SK-N-DZ (cell line): Measurements from ENCODE around the gene KDM6B.

Source experiments
- DNase-seq: peaks from one replicate; pipeline ENCODE4 v3.0.0-alpha.2; 2015; ENCODE audit warnings: low spot score

KDM6B gene

DNA sequence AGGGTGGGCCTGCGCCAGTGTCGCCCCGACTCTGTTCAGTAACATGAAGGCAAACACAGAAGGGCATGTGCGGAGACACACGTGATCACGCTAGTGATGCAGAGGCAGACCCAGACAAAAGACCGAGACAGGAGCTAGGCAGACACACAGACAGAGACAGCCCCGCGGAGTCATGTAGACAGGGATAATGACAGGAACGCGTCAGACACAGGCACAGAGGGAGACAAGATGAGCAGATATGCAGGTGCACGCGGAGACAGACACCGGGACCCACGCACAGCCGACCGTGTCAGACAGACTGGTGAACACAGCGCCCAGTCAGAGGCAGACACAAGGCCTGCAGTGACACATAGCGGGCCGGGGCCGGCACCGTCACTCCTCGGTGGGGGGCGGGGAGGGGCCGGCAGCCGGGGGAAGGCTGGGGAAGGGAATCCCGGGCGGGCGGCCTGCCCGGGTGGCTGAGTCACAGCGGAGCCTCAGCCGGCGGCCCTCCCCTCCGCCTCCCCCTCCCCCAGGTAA, 7.4 kb downstream of the KDM6B start:
- peak; percentile 77 for DNase-seq

DNA sequence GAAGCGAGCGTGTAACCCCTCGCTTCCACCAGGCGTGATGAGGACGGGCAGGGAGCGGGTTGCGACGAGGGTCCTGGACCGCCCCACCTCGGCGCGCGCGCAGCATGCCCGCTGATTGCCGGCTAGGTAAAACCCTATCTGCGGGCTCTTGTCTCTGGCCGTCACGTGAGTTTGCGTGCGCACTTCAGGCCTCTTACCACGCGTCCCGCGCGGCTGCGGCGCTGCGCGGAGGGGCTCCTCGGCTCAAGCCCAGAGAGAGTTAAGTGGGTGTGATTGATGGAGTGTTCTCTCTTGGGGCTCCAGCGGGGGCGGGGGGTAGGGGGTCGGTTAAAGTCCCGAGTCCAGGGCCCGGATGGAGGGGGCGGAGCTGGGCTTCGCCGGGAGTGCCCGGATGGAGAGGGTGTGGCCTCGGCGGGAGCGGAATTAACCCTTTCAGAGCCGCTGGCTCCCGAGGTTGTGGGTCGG, 7.9 kb downstream of the KDM6B start:
- DNase-seq, result peak; percentile 91

DNA sequence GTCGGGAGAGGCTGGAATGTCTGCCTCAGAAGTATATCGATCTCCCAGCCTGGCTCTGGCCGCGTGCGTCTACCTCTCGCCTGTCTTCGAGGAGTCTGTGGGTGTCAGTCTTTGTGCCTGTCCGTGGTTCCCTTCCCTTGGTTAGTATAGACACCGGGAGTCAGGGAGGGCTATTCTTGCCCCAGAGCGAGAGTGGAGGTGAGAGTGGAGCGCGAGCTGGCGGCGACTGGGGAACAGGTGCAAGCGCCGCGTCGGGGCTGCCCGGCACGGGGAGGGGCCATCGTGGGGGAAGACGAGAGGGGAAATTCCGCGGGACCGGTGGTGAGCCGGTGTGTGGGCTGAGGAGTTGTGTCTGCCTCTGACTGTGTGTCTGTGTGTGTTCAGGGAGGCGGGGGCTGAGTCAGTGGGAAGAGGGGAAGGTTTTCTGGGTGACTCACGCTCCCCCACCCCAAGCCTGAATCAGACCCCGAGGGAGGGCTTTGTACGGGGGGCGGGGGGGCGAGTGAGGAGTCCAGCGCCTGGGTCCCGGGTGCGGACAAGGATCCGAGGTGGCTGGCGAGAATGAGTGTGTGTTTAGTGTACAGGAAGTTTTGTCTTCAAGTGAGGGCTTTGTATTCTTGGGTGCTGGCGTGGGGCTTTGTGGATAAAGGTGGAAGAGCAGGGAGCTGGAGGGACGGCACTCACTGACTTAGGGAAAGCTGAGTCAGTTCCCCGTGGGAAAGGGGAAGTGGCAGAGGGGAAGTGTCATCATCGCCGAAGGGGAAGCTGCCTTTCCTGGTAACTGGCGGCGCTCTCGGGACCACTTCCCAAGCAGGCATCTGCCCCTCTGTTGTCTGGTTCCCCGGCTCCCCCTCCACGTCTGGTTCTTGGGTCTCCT, 8.6 kb downstream of the KDM6B start:
- DNase-seq, result no peak

DNA sequence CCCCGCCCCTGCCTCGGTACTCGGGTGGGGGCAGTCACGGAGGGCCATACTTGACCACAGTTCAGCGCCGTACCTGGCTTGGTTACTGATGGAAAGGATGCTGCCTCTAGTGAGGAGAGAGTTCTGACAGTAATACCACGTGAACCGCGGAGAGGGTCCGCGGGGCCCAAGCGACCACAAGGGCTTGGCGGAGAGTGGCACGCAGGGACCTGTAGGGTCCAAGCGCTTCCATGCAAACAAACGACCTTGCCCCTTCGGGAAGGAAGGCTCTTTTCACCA, 9.2 kb downstream of the KDM6B start:
- no peak for DNase-seq

DNA sequence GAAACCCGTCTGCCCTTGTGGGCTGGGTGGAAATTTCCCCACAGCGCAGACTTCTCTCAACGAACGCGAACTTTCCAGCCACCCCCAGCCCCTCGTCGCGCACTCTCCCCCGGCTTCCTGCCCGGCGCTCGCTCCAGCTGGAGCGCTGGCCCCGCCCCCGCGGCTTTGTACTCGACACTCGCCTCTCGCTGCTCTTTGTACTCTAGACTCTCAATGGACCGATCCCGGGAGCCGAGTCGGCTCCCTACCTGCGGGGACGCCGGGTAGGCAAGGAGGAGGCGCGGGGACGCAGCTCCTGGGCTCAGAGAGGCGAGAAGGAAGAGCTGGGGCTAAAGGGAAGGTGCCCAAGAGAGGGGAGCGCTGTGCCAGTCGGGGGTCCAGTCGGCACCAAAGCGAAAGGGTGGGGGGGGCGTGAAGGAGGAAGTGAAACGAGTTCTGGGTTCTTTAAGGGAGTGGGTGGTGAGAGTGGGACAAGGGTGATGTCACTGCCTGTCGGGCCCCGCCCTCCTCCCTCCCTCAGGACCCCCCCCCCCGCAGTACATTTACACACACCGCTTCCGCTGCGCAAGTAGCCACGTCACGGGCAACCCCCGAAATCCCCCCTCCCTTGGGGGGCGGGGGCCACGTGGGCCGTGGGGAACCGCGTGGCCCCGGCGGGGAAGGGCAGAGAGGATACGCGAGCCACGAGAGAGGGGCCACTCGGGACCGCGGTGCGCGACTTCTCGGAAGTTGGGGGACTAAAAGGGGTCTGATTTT, 9.7 kb downstream of the KDM6B start:
- DNase-seq, result peak; percentile 66

DNA sequence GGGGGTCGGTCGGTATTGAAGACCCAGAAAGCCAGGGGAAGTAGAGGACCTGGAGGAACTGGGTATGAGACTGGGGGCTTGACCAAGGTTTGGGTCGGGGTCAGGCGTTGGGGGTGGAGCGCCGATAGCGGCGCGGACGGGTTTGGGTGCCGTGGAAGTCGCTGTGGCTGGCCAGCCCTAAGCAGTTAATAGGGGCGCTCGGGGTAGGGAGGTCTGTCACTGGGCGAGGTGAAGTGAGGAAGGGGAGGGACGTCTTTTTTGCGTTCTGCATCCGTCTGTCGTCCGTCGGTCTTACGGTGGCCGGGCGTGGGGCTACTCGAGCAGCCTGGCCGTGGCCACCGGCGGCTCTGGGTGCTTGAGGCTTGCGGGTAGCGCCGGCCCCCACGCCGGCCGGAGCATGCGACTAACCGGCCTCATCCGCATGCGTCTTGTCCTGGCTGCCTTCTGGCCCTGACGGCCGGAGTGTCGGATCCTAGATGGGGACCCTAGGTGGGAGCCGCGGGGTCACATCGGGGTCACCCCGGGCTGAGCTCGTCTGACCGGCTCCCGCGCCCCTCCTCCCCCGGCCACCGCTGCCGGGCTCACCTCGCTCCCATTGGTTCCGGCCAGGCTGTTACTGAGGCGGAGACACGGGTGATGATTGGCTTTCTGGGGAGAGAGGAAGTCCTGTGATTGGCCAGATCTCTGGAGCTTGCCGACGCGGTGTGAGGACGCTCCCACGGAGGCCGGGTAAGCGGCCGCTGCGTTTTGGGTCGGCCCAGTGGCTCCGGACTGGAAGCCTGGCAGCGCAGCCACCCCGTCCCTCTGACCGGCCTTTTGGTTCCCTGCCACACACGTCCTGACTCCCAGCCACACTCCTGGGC, 10.5 kb downstream of the KDM6B start:
- peak; percentile 93 for DNase-seq

DNA sequence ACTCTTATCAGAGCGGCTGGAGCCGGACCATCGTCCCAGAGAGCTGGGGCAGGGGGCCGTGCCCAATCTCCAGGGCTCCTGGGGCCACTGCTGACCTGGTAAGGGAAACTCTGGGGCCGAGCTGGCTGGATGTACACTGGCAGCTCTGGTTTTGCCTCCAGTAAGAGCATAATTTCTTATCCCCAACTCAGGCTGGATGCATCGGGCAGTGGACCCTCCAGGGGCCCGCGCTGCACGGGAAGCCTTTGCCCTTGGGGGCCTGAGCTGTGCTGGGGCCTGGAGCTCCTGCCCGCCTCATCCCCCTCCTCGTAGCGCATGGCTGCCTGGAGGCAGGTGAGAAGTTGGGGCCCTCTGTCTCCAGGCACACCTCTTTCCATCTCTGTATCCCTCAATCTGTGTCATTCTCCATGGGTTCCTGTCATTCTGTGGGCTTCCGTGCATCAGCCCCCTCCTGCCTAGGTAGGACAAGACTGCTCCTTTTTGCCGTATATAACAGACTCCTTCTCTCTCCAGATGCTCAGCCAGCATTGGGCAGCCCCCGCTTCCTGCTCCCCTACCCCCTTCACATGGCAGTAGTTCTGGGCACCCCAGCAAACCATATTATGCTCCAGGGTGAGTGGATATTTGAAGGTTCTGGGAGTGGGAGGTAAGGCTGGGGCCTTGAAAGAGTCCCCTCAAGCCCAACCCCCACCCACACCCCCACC, 11.5 kb downstream of the KDM6B start:
- DNase-seq, result no peak

DNA sequence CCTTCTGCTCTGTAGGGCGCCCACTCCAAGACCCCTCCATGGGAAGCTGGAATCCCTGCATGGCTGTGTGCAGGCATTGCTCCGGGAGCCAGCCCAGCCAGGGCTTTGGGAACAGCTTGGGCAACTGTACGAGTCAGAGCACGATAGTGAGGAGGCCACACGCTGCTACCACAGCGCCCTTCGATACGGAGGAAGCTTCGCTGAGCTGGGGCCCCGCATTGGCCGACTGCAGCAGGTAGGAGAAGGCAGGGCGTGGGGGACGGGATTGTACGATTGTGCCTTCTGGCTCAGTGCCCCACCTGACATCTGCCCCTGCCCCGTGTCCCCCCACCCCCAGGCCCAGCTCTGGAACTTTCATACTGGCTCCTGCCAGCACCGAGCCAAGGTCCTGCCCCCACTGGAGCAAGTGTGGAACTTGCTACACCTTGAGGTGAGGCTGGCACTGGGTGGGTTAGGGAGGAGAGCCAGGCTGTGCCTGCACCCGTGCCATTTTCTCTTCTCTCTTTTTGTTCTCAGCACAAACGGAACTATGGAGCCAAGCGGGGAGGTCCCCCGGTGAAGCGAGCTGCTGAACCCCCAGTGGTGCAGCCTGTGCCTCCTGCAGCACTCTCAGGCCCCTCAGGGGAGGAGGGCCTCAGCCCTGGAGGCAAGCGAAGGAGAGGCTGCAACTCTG, 12.2 kb downstream of the KDM6B start:
- no peak for DNase-seq

DNA sequence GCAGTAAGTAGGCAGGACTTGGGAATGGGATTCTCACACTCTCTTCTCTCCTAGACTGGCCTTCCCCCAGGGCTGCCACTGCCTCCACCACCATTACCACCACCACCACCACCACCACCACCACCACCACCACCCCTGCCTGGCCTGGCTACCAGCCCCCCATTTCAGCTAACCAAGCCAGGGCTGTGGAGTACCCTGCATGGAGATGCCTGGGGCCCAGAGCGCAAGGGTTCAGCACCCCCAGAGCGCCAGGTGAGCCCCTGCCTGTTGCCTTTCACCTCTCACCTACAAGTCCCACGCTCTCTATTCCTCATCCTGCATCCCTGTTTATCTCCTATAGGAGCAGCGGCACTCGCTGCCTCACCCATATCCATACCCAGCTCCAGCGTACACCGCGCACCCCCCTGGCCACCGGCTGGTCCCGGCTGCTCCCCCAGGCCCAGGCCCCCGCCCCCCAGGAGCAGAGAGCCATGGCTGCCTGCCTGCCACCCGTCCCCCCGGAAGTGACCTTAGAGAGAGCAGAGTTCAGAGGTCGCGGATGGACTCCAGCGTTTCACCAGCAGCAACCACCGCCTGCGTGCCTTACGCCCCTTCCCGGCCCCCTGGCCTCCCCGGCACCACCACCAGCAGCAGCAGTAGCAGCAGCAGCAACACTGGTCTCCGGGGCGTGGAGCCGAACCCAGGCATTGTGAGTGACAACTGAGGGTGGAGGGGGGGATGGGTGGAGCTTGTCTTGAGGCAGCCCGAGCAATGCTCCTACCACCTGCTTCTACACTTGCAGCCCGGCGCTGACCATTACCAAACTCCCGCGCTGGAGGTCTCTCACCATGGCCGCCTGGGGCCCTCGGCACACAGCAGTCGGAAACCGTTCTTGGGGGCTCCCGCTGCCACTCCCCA, 13.0 kb downstream of the KDM6B start:
- no peak for DNase-seq

DNA sequence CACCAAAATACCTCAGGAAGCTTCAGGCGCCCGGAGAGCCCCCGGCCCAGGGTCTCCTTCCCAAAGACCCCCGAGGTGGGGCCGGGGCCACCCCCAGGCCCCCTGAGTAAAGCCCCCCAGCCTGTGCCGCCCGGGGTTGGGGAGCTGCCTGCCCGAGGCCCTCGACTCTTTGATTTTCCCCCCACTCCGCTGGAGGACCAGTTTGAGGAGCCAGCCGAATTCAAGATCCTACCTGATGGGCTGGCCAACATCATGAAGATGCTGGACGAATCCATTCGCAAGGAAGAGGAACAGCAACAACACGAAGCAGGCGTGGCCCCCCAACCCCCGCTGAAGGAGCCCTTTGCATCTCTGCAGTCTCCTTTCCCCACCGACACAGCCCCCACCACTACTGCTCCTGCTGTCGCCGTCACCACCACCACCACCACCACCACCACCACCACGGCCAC, 14.1 kb downstream of the KDM6B start:
- DNase-seq, result no peak

DNA sequence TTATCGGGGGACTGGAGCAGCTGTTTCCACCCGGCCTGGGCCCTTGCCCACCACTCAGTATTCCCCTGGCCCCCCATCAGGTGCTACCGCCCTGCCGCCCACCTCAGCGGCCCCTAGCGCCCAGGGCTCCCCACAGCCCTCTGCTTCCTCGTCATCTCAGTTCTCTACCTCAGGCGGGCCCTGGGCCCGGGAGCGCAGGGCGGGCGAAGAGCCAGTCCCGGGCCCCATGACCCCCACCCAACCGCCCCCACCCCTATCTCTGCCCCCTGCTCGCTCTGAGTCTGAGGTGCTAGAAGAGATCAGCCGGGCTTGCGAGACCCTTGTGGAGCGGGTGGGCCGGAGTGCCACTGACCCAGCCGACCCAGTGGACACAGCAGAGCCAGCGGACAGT, 14.7 kb downstream of the KDM6B start:
- no peak for DNase-seq

DNA sequence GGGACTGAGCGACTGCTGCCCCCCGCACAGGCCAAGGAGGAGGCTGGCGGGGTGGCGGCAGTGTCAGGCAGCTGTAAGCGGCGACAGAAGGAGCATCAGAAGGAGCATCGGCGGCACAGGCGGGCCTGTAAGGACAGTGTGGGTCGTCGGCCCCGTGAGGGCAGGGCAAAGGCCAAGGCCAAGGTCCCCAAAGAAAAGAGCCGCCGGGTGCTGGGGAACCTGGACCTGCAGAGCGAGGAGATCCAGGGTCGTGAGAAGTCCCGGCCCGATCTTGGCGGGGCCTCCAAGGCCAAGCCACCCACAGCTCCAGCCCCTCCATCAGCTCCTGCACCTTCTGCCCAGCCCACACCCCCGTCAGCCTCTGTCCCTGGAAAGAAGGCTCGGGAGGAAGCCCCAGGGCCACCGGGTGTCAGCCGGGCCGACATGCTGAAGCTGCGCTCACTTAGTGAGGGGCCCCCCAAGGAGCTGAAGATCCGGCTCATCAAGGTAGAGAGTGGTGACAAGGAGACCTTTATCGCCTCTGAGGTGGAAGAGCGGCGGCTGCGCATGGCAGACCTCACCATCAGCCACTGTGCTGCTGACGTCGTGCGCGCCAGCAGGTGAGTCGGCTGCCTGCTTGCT, 15.2 kb downstream of the KDM6B start:
- no peak for DNase-seq

DNA sequence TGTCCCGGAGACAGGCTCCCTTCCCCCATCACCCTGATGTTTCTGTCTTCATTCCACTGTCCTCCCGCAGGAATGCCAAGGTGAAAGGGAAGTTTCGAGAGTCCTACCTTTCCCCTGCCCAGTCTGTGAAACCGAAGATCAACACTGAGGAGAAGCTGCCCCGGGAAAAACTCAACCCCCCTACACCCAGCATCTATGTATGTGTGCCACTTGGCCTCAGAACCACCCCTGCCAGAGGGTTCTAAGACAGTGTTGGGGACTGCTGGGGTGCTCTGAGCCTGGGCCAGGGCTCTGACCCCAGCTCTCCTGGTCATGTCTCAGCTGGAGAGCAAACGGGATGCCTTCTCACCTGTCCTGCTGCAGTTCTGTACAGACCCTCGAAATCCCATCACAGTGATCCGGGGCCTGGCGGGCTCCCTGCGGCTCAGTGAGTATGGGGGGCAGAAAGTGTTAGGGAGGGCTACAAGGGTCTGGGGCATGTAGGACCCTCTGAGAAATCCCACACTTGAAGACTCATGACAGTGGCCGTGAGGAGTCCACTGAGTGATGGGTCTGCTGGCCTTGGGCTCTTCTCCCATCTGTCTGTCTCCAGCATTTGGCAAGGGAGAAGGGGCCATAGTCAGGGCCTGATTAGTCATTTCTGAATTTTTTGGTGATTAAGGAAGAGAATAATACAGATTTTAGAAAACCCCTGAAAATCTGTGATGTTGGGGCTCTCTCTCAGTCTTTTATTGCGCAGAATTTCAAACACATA, 15.9 kb downstream of the KDM6B start:
- DNase-seq, result no peak

DNA sequence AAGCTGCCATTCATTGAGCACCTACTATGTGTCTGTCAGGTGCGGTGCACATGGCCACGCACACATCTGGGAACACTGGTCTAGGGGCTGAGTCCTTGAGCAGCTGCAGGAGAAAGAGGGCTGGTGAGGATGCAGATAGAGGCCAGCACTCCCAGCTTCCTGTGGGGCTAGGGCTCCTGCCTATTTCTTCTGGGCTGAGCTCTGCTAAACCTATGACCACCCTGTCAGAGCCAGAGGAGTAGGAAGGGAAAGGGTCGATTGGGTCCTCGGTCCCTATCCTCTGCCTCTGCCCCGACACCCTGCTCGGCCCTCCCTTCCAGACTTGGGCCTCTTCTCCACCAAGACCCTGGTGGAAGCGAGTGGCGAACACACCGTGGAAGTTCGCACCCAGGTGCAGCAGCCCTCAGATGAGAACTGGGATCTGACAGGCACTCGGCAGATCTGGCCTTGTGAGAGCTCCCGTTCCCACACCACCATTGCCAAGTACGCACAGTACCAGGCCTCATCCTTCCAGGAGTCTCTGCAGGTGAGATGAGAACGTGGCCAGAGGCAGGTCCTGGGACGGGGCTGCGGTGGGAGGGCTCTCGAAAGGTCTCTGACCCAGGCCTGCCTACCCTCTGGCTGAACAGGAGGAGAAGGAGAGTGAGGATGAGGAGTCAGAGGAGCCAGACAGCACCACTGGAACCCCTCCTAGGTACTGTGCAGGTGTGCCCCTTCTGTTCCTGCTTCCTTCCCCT, 16.9 kb downstream of the KDM6B start:
- no peak for DNase-seq

DNA sequence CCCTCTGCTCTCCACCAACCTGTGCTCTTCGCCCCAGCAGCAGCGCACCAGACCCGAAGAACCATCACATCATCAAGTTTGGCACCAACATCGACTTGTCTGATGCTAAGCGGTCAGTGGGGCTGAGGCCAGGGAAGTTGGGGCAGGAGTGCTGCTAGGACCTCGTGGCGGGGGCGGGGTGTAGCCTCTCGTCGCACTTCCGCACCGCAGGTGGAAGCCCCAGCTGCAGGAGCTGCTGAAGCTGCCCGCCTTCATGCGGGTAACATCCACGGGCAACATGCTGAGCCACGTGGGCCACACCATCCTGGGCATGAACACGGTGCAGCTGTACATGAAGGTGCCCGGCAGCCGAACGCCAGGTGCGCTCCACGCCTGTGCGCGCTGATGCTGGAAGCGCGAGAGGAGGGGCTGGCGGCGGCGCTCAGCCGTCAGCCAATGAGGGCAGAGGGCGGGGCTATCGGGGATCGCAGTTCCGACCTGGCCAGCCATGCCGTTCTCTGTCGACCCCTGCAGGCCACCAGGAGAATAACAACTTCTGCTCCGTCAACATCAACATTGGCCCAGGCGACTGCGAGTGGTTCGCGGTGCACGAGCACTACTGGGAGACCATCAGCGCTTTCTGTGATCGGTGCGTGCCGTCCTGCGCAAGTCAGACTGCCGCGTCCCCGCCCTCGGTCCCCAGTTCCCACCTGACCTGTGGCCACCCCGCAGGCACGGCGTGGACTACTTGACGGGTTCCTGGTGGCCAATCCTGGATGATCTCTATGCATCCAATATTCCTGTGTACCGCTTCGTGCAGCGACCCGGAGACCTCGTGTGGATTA, 17.6 kb downstream of the KDM6B start:
- peak; percentile 89 for DNase-seq

DNA sequence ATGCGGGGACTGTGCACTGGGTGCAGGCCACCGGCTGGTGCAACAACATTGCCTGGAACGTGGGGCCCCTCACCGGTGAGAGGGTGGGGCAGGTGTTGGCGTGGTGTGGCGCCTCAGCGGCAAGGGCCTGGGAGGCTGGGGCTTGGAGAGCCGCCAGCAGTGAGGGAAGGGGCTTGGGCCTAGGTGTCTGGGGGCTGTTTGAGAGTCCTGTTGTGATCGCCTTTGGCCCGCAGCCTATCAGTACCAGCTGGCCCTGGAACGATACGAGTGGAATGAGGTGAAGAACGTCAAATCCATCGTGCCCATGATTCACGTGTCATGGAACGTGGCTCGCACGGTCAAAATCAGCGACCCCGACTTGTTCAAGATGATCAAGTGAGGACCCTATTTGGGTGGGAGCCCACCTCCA, 18.2 kb downstream of the KDM6B start:
- no peak for DNase-seq
